ENCODE data around the gene TAF1D.

Gene TAF1D

GRCh38 chr11:93718057-93718563, 23.2 kb downstream of the TAF1D start:
- no peak for TF ChIP-seq CTCF (IDR thresholded peaks at IDR 0.05; ENCODE audit: low read depth, low read length)
- DNase-seq (ENCODE audit: extremely low read depth, low read depth), result no peak

GRCh38 chr11:93717501-93717900, 23.8 kb downstream of the TAF1D start:
- no peak for TF ChIP-seq CTCF (IDR thresholded peaks at IDR 0.05; ENCODE audit: low read depth, low read length)
- DNase-seq (ENCODE audit: extremely low read depth, low read depth), result no peak

GRCh38 chr11:93715797-93716396, 25.4 kb downstream of the TAF1D start:
- no peak for DNase-seq (ENCODE audit: extremely low read depth, low read depth)
- no peak for TF ChIP-seq CTCF (IDR thresholded peaks at IDR 0.05; ENCODE audit: low read depth, low read length)

- DNase-seq (ENCODE audit: extremely low read depth, low read depth), result no peak
- no peak for TF ChIP-seq CTCF (IDR thresholded peaks at IDR 0.05; ENCODE audit: low read depth, low read length)
Observed at GRCh38 chr11:93712678-93713077, 28.6 kb downstream of the TAF1D start.

GRCh38 chr11:93710239-93710638, 31.1 kb downstream of the TAF1D start:
- TF ChIP-seq CTCF (IDR thresholded peaks at IDR 0.05; ENCODE audit: low read depth, low read length), result no peak
- DNase-seq (ENCODE audit: extremely low read depth, low read depth), result no peak

GRCh38 chr11:93704237-93704636, 37.1 kb downstream of the TAF1D start:
- no peak for DNase-seq (ENCODE audit: extremely low read depth, low read depth)
- no peak for TF ChIP-seq CTCF (IDR thresholded peaks at IDR 0.05; ENCODE audit: low read depth, low read length)

- no peak for DNase-seq (ENCODE audit: extremely low read depth, low read depth)
- no peak for TF ChIP-seq CTCF (IDR thresholded peaks at IDR 0.05; ENCODE audit: low read depth, low read length)
Observed at GRCh38 chr11:93700830-93701229, 40.5 kb downstream of the TAF1D start.

Measured in AG09319 (cell line).